ENCODE results near the gene AADACL2. TPM values are rescaled to one million over a fixed set of nuclear protein-coding genes. Genes with fewer than 3 reads are reported as not detected.
"Not testable (repeated sequence)": the region's sequence is repeated elsewhere in the genome, so short reads cannot be mapped to it uniquely, and the experiment has no call there.

AADACL2 gene
- total RNA-seq, 1 donor from 2014 or later: not detected

DNA sequence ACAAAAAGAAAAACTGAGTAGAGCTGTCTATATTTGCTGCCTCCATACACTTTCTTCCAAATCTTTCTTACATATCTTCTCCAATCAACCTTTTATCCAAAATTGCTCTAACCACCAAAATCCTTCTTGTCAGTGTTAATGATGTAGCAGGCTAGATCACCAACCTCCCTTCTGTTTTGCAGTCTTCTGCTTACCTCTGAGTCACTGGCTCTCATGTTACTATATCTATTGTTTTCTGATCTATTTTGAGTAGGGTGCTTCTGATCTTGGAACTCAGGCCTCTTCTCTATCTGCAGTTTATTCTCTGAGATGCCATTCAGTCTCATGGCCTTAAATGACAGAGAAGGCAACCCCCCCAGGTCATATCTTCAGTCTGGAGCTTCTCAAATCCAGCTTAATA, 53.9 kb downstream of the AADACL2 start:
- no peak for DNase-seq
- TF ChIP-seq, protein P1, sequence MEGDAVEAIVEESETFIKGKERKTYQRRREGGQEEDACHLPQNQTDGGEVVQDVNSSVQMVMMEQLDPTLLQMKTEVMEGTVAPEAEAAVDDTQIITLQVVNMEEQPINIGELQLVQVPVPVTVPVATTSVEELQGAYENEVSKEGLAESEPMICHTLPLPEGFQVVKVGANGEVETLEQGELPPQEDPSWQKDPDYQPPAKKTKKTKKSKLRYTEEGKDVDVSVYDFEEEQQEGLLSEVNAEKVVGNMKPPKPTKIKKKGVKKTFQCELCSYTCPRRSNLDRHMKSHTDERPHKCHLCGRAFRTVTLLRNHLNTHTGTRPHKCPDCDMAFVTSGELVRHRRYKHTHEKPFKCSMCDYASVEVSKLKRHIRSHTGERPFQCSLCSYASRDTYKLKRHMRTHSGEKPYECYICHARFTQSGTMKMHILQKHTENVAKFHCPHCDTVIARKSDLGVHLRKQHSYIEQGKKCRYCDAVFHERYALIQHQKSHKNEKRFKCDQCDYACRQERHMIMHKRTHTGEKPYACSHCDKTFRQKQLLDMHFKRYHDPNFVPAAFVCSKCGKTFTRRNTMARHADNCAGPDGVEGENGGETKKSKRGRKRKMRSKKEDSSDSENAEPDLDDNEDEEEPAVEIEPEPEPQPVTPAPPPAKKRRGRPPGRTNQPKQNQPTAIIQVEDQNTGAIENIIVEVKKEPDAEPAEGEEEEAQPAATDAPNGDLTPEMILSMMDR (IDR thresholded peaks at IDR 0.05; ENCODE audit: partially characterized antibody, unreplicated experiment): no peak
- H3K36me3 Mint-ChIP-seq (ENCODE audit: unreplicated experiment): no peaks in the 10 kb centered on the region

DNA sequence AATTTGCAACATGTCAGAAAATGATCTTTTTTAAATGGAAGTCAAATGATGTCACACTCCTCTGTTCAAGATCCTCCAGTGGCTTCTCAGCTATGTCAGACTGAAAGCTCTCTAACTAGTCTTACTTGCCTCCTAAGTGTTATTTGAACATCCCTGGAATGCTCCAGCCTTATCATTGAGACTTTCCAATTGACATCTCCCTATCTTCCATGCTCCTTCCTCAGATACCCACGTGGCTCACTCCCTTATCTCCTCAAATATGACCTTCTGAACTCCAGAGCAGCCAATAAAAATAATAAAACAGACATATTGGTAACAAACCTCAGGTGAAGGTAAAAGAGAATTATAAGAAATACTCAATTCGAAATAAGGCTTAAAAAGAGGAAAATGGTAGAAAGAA, 54.7 kb downstream of the AADACL2 start:
- no peak overlapping the region for H3K4me3 Mint-ChIP-seq (ENCODE audit: unreplicated experiment)
- peaks cover 3% of the 10 kb centered on the region for H3K9me3 Mint-ChIP-seq (ENCODE audit: unreplicated experiment)
- no peaks in the 10 kb centered on the region for H3K36me3 Mint-ChIP-seq (ENCODE audit: unreplicated experiment)
- H3K4me1 Mint-ChIP-seq (ENCODE audit: low read depth, unreplicated experiment): no peaks in the 10 kb centered on the region
- TF ChIP-seq, protein P1 (IDR thresholded peaks at IDR 0.05; ENCODE audit: partially characterized antibody, unreplicated experiment): no peak
- DNase-seq: no peak
- H3K27ac Mint-ChIP-seq (ENCODE audit: unreplicated experiment): no peak overlapping the region
- H3K27me3 Mint-ChIP-seq (ENCODE audit: unreplicated experiment): no peaks in the 10 kb centered on the region

More for the DNA sequence above, 53.9 kb downstream of the AADACL2 start:
- no peak overlapping the region for H3K4me3 Mint-ChIP-seq (ENCODE audit: unreplicated experiment)
- H3K4me1 Mint-ChIP-seq (ENCODE audit: low read depth, unreplicated experiment): no peaks in the 10 kb centered on the region
- H3K27ac Mint-ChIP-seq (ENCODE audit: unreplicated experiment): no peak overlapping the region
- H3K27me3 Mint-ChIP-seq (ENCODE audit: unreplicated experiment): no peaks in the 10 kb centered on the region
- H3K9me3 Mint-ChIP-seq (ENCODE audit: unreplicated experiment): peaks cover 3% of the 10 kb centered on the region

DNA sequence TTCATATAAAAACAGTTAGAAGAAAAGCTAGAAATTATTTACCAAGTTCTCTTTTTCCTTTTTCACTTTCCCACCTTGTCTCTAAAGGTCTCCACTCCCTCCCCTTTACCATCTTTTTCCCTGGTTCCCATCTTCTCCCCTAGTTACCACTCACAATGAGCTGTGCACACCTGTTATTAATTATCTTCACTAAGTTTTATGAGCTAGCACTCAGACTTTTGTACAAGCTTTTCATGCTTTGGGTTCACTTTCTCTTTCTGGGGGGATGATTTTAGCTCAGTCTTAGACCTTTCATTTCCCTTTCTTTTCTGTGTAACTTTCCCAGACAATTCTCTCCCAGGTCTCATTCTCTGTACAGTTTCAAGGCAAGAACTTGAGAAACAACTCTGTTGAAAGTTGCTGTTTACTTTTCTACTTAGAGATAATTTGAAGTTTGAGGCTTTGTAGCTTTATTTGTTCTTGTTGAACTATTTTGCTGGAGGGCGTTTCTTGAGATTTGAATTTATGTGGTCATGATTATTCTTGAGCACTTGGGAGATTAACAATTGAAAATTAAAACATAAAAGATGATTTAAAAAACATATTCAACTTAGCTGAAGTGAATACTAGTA, 56.2 kb downstream of the AADACL2 start:
- TF ChIP-seq, protein P1 (IDR thresholded peaks at IDR 0.05; ENCODE audit: partially characterized antibody, unreplicated experiment): no peak
- no peak overlapping the region for H3K4me3 Mint-ChIP-seq (ENCODE audit: unreplicated experiment)

DNA sequence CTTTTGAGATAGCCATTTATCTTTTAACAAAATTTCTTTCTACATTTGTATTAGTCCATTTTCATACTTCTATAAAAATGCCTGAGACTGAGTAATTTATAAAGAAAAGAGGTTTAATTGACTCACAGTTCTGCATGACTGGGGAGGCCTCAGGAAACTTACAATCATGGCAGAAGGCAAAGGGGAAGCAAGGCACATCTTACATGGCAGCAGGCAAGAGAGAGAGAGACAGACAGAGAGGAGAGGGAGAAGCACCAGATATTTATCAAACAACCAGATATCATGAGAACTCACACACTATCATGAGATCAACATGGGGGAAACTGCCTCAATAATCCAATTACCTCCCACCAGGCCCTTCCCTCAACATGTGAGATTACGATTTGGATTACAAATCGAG, 57.0 kb downstream of the AADACL2 start:
- not testable (repeated sequence) for H3K4me1 Mint-ChIP-seq (ENCODE audit: low read depth, unreplicated experiment); H3K27ac Mint-ChIP-seq (ENCODE audit: unreplicated experiment); H3K9me3 Mint-ChIP-seq (ENCODE audit: unreplicated experiment); H3K4me3 Mint-ChIP-seq (ENCODE audit: unreplicated experiment); DNase-seq; H3K27me3 Mint-ChIP-seq (ENCODE audit: unreplicated experiment); H3K36me3 Mint-ChIP-seq (ENCODE audit: unreplicated experiment)

More for the DNA sequence above, 56.2 kb downstream of the AADACL2 start:
- Mint-ChIP-seq H3K27me3 (ENCODE audit: unreplicated experiment) (no peaks in the 10 kb centered on the region), H3K4me1 (ENCODE audit: low read depth, unreplicated experiment) (no peaks in the 10 kb centered on the region), H3K27ac (ENCODE audit: unreplicated experiment) (no peak overlapping the region), H3K9me3 (ENCODE audit: unreplicated experiment) (peaks cover 3% of the 10 kb centered on the region), H3K36me3 (ENCODE audit: unreplicated experiment) (no peaks in the 10 kb centered on the region)
- no peak for DNase-seq

DNA sequence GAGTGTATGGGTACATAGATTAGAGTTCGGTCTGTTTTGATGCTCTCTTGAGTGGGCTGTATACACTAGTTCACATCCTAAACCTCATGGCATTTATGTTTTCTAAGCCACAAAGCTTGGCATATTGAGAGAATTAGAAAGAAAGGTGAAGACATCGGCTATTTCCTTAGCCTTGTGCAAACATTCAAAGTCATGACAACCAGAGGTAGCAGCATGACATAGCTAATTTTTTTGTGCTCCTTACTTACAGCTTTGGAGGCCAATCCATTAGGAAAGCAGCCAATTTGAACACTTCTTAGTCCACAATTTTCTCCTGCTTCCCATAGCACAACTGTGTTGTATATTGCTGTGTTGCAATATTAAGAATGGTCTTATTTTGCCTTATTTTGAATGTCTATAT, 58.7 kb downstream of the AADACL2 start:
- no peaks in the 10 kb centered on the region for H3K36me3 Mint-ChIP-seq (ENCODE audit: unreplicated experiment)
- no peaks in the 10 kb centered on the region for H3K27me3 Mint-ChIP-seq (ENCODE audit: unreplicated experiment)
- no peaks in the 10 kb centered on the region for H3K4me1 Mint-ChIP-seq (ENCODE audit: low read depth, unreplicated experiment)
- H3K9me3 Mint-ChIP-seq (ENCODE audit: unreplicated experiment): peaks cover 3% of the 10 kb centered on the region
- no peak overlapping the region for H3K27ac Mint-ChIP-seq (ENCODE audit: unreplicated experiment)
- no peak overlapping the region for H3K4me3 Mint-ChIP-seq (ENCODE audit: unreplicated experiment)
- DNase-seq: no peak
- TF ChIP-seq, protein P1 (IDR thresholded peaks at IDR 0.05; ENCODE audit: partially characterized antibody, unreplicated experiment): no peak
